GM12878 (cell line): ENCODE data around the gene PODXL2.

ENCODE experiments used
- BACH1 ChIP-seq: fragments of 450-650 bp; IDR thresholded peaks from 2 replicates; pipeline ENCODE4 v1.6.1; 2017; ENCODE audit warnings: mild to moderate bottlenecking, borderline replicate concordance
- BCLAF1 ChIP-seq: fragments of 450-650 bp; IDR thresholded peaks from 2 replicates; pipeline ENCODE4 v1.6.1; 2017; ENCODE audit warnings: antibody characterized with exemption, mild to moderate bottlenecking, moderate library complexity
- CTCF ChIP-seq, 3 experiments: IDR thresholded peaks in 2 of 3; conservative IDR thresholded peaks in 1 of 3; 2 replicates each; pipeline ENCODE4 v1.5.1; 2011; ENCODE audit warnings: low read depth in 3 of 3, low read length in 3 of 3, mild to moderate bottlenecking in 3 of 3, control low read depth in 2 of 3, moderate library complexity in 2 of 3, inconsistent platforms in 1 of 3, mixed read lengths in 1 of 3; ENCODE audit not compliant: control insufficient read depth in 2 of 3, insufficient read depth in 1 of 3; ENCODE audit errors: extremely low read depth in 1 of 3
- EGR1 ChIP-seq, 2 experiments: IDR thresholded peaks; 1 replicate in 1 of 2; 2 replicates in 1 of 2; pipeline ENCODE4 v1.6.1; 2011 to 2012; ENCODE audit warnings: low read depth in 2 of 2, low read length in 2 of 2, borderline replicate concordance in 1 of 2, mild to moderate bottlenecking in 1 of 2, moderate library complexity in 1 of 2
- FOS ChIP-seq: IDR thresholded peaks from 3 replicates; pipeline ENCODE4 v1.6.1; 2011; ENCODE audit warnings: borderline replicate concordance; ENCODE audit not compliant: insufficient read length; ENCODE audit errors: extremely low read depth
- HDGF ChIP-seq: fragments of 450-650 bp; IDR thresholded peaks from 2 replicates; pipeline ENCODE4 v1.6.1; 2016; ENCODE audit warnings: antibody characterized with exemption
- MXI1 ChIP-seq: fragments of 150-350 bp; IDR thresholded peaks from 2 replicates; pipeline ENCODE4 v1.6.1; 2011; ENCODE audit warnings: low read depth, mild to moderate bottlenecking, inconsistent platforms, low read length, improper control_type of control experiment
- NR2C2 ChIP-seq: IDR thresholded peaks from 2 replicates; pipeline ENCODE4 v1.6.1; 2011; ENCODE audit warnings: borderline replicate concordance, low read depth; ENCODE audit not compliant: control insufficient read depth, insufficient read length
- PKNOX1 ChIP-seq: fragments of 450-650 bp; IDR thresholded peaks from 2 replicates; pipeline ENCODE4 v1.6.1; 2016; ENCODE audit warnings: mild to moderate bottlenecking
- RAD21 ChIP-seq: IDR thresholded peaks from 2 replicates; pipeline ENCODE4 v1.6.1; 2011; ENCODE audit warnings: mild to moderate bottlenecking, low read depth, low read length, moderate library complexity; ENCODE audit not compliant: insufficient read depth
- TAF1 ChIP-seq: IDR thresholded peaks from 2 replicates; pipeline ENCODE4 v1.6.1; 2011; ENCODE audit warnings: mild to moderate bottlenecking, low read depth, low read length, borderline replicate concordance
- TARDBP ChIP-seq: IDR thresholded peaks from 2 replicates; pipeline ENCODE4 v1.6.1; 2016; ENCODE audit warnings: borderline replicate concordance
- YY1 ChIP-seq: IDR thresholded peaks from 2 replicates; pipeline ENCODE4 v1.6.1; 2011; ENCODE audit warnings: low read depth, mild to moderate bottlenecking, low read length

GRCh38 chr3:127715532-127715931 lies 86.5 kb downstream of the PODXL2 start:
- TF ChIP-seq PKNOX1 (no peak), CTCF (IDR thresholded peaks at IDR 0.05 in 2 of 3, conservative IDR thresholded peaks at IDR 0.05 in 1 of 3; ENCODE audit: control insufficient read depth in 2 of 3, extremely low read depth in 1 of 3, insufficient read depth in 1 of 3, low read depth in 3 of 3, low read length in 3 of 3) (no peak), MXI1 (no peak), RAD21 (no peak), HDGF (no peak), NR2C2 (no peak), TARDBP (no peak), FOS (no peak), TAF1 (no peak), YY1 (no peak), BCLAF1 (no peak), BACH1 (no peak), EGR1 (IDR thresholded peaks at IDR 0.05; ENCODE audit: borderline replicate concordance in 1 of 2, low read depth in 2 of 2, low read length in 2 of 2) (no peak)
